Neuronal stem cell (in vitro differentiated cells): ENCODE measurements around the gene TPST2.
A peak's percentile ranks its signal among the peaks of the same experiment; 100 is the strongest.
"Not testable (repeated sequence)": the region's sequence is repeated elsewhere in the genome, so short reads cannot be mapped to it uniquely, and the experiment has no call there.

Experiments used
- DNase-seq: peaks from one replicate; pipeline ENCODE4 v3.0.0-alpha.2; 2013; ENCODE audit warnings: low spot score
- H2AFZ ChIP-seq: one replicate; pipeline ENCODE4 v1.6.1; 2013; ENCODE audit warnings: mild to moderate bottlenecking, low read length, inconsistent platforms
- H2AK5ac ChIP-seq: 2 replicates; pipeline ENCODE4 v1.6.1; 2013; ENCODE audit warnings: low read depth, mild to moderate bottlenecking, inconsistent platforms, low read length, moderate library complexity, mixed read lengths
- H2BK120ac ChIP-seq: 2 replicates; pipeline ENCODE4 v1.6.1; 2013; ENCODE audit warnings: low read depth, mild to moderate bottlenecking, inconsistent platforms, low read length, moderate library complexity, mixed read lengths
- H2BK12ac ChIP-seq: one replicate; pipeline ENCODE4 v1.6.1; 2013; ENCODE audit warnings: low read length, inconsistent platforms
- H2BK15ac ChIP-seq: 2 replicates; pipeline ENCODE4 v1.6.1; 2013; ENCODE audit warnings: mild to moderate bottlenecking, low read length, inconsistent platforms, mixed read lengths
- H2BK5ac ChIP-seq: one replicate; pipeline ENCODE4 v1.6.1; 2013; ENCODE audit warnings: inconsistent platforms, mild to moderate bottlenecking, low read length, moderate library complexity
- H3K14ac ChIP-seq: one replicate; pipeline ENCODE4 v1.6.1; 2013; ENCODE audit warnings: low read length, inconsistent platforms
- H3K18ac ChIP-seq: 2 replicates; pipeline ENCODE4 v1.6.1; 2013; ENCODE audit warnings: low read length, inconsistent platforms
- H3K23ac ChIP-seq: 2 replicates; pipeline ENCODE4 v1.6.1; 2013; ENCODE audit warnings: low read depth, mild to moderate bottlenecking, mixed read lengths, low read length, inconsistent platforms; ENCODE audit not compliant: poor library complexity
- H3K27ac ChIP-seq: replicated peaks from 3 replicates; pipeline ENCODE4 v1.5.1; 2013; ENCODE audit warnings: low read length, inconsistent platforms
- H3K27me3 ChIP-seq, 3 experiments: 2 replicates each; pipeline ENCODE4 v1.6.1; 2013; ENCODE audit warnings: low read length in 3 of 3, mild to moderate bottlenecking in 2 of 3, inconsistent platforms in 1 of 3, low read depth in 1 of 3, mixed read lengths in 1 of 3, moderate library complexity in 1 of 3; ENCODE audit not compliant: control insufficient read depth in 3 of 3, insufficient read depth in 3 of 3
- H3K36me3 ChIP-seq, 2 donors: replicated peaks in 1 of 2; 2 replicates each; pipeline ENCODE4 v1.6.1; 2013; ENCODE audit warnings: low read length in 2 of 2; ENCODE audit not compliant: control insufficient read depth in 2 of 2, insufficient read depth in 2 of 2
- H3K4ac ChIP-seq: 2 replicates; pipeline ENCODE4 v1.6.1; 2013; ENCODE audit warnings: inconsistent platforms, mild to moderate bottlenecking, low read length, moderate library complexity
- H3K4me1 ChIP-seq, 2 donors: 1 replicate in 1 of 2; 2 replicates in 1 of 2; pipeline ENCODE4 v1.6.1; 2013; ENCODE audit warnings: low read length in 2 of 2, low read depth in 1 of 2; ENCODE audit not compliant: control insufficient read depth in 2 of 2, insufficient read depth in 1 of 2
- H3K4me2 ChIP-seq: one replicate; pipeline ENCODE4 v1.6.1; 2013; ENCODE audit warnings: mild to moderate bottlenecking, low read length, inconsistent platforms; ENCODE audit not compliant: insufficient read depth, poor library complexity, severe bottlenecking
- H3K4me3 ChIP-seq, 2 donors: 2 replicates each; pipeline ENCODE4 v1.5.1; 2013; ENCODE audit warnings: low read length in 2 of 2, mild to moderate bottlenecking in 2 of 2, inconsistent platforms in 1 of 2, moderate library complexity in 1 of 2
- H3K79me1 ChIP-seq: one replicate; pipeline ENCODE4 v1.6.1; 2013; ENCODE audit warnings: low read depth, mild to moderate bottlenecking, inconsistent platforms, low read length, moderate library complexity
- H3K9ac ChIP-seq: one replicate; pipeline ENCODE4 v1.6.1; 2013; ENCODE audit warnings: mild to moderate bottlenecking, low read depth, low read length, inconsistent platforms; ENCODE audit not compliant: poor library complexity
- H3K9me3 ChIP-seq, 2 donors: replicated peaks in 1 of 2; 2 replicates each; pipeline versions ENCODE3 to v1.6.1; 2013; ENCODE audit warnings: low read length in 2 of 2, mild to moderate bottlenecking in 2 of 2, inconsistent platforms in 1 of 2, low read depth in 1 of 2, mixed read lengths in 1 of 2, moderate library complexity in 1 of 2; ENCODE audit not compliant: control insufficient read depth in 2 of 2, insufficient read depth in 1 of 2
- H4K8ac ChIP-seq: one replicate; pipeline ENCODE4 v1.6.1; 2013; ENCODE audit warnings: low read depth, mild to moderate bottlenecking, inconsistent platforms, low read length, moderate library complexity
- H4K91ac ChIP-seq: one replicate; pipeline ENCODE4 v1.6.1; 2013; ENCODE audit warnings: low read length, low read depth, mild to moderate bottlenecking, inconsistent platforms; ENCODE audit not compliant: poor library complexity
- WGBS, 2 donors: extraction: QIAGEN DNeasy Blood & Tissue Kit; methylation state at CpG; one replicate each; pipeline ENCODE4 v1.1.7; 2013; ENCODE audit warnings: missing lambda C conversion rate in 2 of 2, mixed read lengths in 1 of 2; ENCODE audit not compliant: insufficient read length in 2 of 2, insufficient replicate concordance in 1 of 2; ENCODE audit errors: extremely low coverage in 2 of 2; 5-methylcytosine and 5-hydroxymethylcytosine counted together

Gene TPST2

DNA sequence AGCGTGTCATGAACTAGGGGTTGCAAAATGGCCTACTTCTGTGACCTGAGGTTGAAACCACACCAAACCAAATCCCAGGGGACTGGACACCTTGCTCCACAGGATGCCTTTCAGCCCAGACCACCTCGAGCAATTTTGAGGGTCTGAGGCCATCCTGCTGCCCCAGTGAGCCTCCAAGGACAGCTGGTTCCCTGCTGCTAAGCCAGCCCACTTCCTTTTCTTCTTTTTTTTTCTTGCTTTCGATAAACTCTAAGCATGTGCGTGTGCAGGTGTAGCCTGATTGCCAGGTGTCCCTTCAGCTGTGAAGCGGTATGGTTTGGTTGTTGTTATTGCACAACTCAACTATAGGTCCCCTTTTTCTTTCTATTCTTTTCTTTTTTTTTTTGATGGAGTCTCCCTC lies 25.2 kb upstream of the TPST2 start:
- H2BK12ac ChIP-seq = no peak overlapping the region
- no peak overlapping the region for H4K8ac ChIP-seq
- no peak overlapping the region for H3K14ac ChIP-seq
- H2AFZ ChIP-seq = no peak overlapping the region
- H3K4me2 ChIP-seq = no peak overlapping the region
- no peak for DNase-seq
- no peaks in the 10 kb centered on the region for H3K36me3 ChIP-seq
- peaks cover 20 to 29% of the 10 kb centered on the region in 2 donors for H3K4me1 ChIP-seq
- no peak overlapping the region for H2BK120ac ChIP-seq
- no peak overlapping the region for H3K4me3 ChIP-seq
- no peak overlapping the region for H4K91ac ChIP-seq
- no peak overlapping the region for H2AK5ac ChIP-seq
- H2BK5ac ChIP-seq = no peak overlapping the region
- no peak overlapping the region for H3K4ac ChIP-seq
- H3K23ac ChIP-seq = no peak overlapping the region
- H2BK15ac ChIP-seq = no peak overlapping the region
- no peak overlapping the region for H3K18ac ChIP-seq
- no peaks in the 10 kb centered on the region for H3K9me3 ChIP-seq
- no peaks in the 10 kb centered on the region for H3K79me1 ChIP-seq
- H3K27me3 ChIP-seq = peaks cover 0 to 4% (median 0%) of the 10 kb centered on the region in 3 experiments
- no peak overlapping the region for H3K27ac ChIP-seq
- H3K9ac ChIP-seq = no peak overlapping the region
- whole genome bisulfite sequencing, 2 donors = no CpG with 5 or more reads among the region's 5 CpGs

DNA sequence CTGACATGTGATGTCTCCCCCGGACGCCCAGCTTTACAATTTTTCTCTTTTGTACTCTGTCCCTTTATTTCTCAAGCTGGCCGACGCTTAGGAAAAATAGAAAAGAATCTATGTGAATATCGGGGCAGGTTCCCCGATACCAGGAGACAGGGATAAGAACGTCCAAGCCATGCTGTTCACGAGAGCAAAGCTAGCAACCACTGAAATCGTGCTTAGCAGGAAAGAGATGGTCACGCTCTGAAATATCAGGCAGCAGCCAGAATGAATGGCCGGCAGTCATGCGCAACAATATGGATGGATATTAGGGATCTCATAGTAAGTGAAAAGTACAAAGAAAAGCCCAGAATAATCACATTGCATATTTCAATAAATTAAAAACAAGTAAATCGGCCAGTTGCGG lies 24.4 kb upstream of the TPST2 start:
- H2BK15ac ChIP-seq = no peak overlapping the region
- H3K79me1 ChIP-seq = no peaks in the 10 kb centered on the region
- H3K9me3 ChIP-seq = no peaks in the 10 kb centered on the region
- H4K91ac ChIP-seq = no peak overlapping the region
- no peak overlapping the region for H3K23ac ChIP-seq
- no peak overlapping the region for H4K8ac ChIP-seq
- H2BK5ac ChIP-seq = no peak overlapping the region
- WGBS, 2 donors = no CpG with 5 or more reads among the region's 14 CpGs
- H3K27me3 ChIP-seq = peaks cover 0 to 4% (median 0%) of the 10 kb centered on the region in 3 experiments
- no peak overlapping the region for H3K4me2 ChIP-seq
- no peak overlapping the region for H2AK5ac ChIP-seq
- H2BK12ac ChIP-seq = no peak overlapping the region
- H3K18ac ChIP-seq = no peak overlapping the region
- H3K9ac ChIP-seq = no peak overlapping the region
- DNase-seq = no peak
- no peak overlapping the region for H3K4me3 ChIP-seq
- no peak overlapping the region for H3K27ac ChIP-seq
- peak overlapping the region; percentile 64 for H2AFZ ChIP-seq
- H2BK120ac ChIP-seq = no peak overlapping the region
- H3K4ac ChIP-seq = no peak overlapping the region
- H3K14ac ChIP-seq = no peak overlapping the region
- peaks cover 20 to 29% of the 10 kb centered on the region in 2 donors for H3K4me1 ChIP-seq
- H3K36me3 ChIP-seq = no peaks in the 10 kb centered on the region

DNA sequence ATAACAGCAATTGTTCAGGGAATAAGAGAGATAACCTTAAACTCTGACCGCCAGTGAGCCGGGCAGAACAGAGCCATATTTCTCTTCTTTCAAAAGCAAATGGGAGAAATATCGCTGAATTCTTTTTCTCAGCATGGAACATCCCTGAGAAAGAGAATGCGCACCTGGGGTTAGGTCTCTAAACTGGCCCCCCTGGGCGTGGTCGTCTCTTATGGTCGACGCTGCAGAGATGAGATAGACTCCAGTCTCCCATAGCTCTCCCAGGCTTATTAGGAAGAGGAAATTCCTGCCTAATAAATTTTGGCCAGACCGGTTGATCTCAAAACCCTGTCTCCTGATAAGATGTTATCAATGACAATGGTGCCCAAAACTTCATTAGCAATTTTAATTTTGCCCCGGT lies 23.8 kb upstream of the TPST2 start:
- not testable (repeated sequence) for H3K9ac ChIP-seq, H2AK5ac ChIP-seq, H2BK5ac ChIP-seq, H3K14ac ChIP-seq, H3K27me3 ChIP-seq, DNase-seq, H2BK15ac ChIP-seq, H2BK12ac ChIP-seq, H3K4me2 ChIP-seq, H2AFZ ChIP-seq, H4K91ac ChIP-seq, H3K79me1 ChIP-seq, H3K4me3 ChIP-seq, H2BK120ac ChIP-seq, H3K4ac ChIP-seq, H3K9me3 ChIP-seq, H3K36me3 ChIP-seq, H3K27ac ChIP-seq, H3K18ac ChIP-seq, H3K23ac ChIP-seq, H4K8ac ChIP-seq
- H3K4me1 ChIP-seq = peaks cover 20 to 29% of the 10 kb centered on the region in 2 donors
- WGBS, 2 donors = no CpG with 5 or more reads among the region's 10 CpGs

DNA sequence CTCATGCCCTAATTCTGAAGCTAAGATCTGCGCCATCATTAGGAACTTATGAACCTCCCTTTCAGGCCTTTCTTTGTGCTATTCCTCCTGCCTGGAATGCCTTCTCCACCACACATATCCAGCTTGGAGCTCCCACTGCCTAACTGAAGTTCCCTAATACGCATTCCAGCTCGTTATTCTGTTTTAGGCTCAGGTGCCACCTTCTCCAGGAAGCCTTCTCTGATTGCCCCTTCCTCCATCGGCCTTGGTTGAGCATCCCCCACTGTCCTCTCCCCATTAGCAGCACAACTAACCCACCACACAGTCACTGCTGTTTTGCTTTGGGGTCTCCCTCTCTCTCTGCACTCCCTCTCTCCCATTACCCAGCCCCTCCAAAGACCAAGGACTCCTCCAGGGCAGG lies 22.7 kb upstream of the TPST2 start:
- Histone ChIP-seq H2BK12ac (no peak overlapping the region), H3K27ac (no peak overlapping the region), H2BK15ac (no peak overlapping the region), H3K4me2 (no peak overlapping the region), H3K4ac (no peak overlapping the region), H4K91ac (no peak overlapping the region), H3K36me3 (no peaks in the 10 kb centered on the region), H3K79me1 (no peaks in the 10 kb centered on the region), H3K18ac (no peak overlapping the region), H2AFZ (no peak overlapping the region), H3K23ac (no peak overlapping the region), H3K9me3 (no peaks in the 10 kb centered on the region), H2BK120ac (no peak overlapping the region), H2BK5ac (no peak overlapping the region), H3K9ac (no peak overlapping the region), H3K14ac (no peak overlapping the region), H3K27me3 (peaks cover 0 to 4% (median 0%) of the 10 kb centered on the region in 3 experiments), H4K8ac (no peak overlapping the region), H3K4me3 (no peak overlapping the region), H3K4me1 (peaks cover 16 to 23% of the 10 kb centered on the region in 2 donors), H2AK5ac (no peak overlapping the region)
- no CpG with 5 or more reads among the region's 4 CpGs for WGBS, 2 donors
- no peak for DNase-seq
